ENCODE measurements around the gene NDUFV3.
"Not testable (repeated sequence)": the region's sequence is repeated elsewhere in the genome, so short reads cannot be mapped to it uniquely, and the experiment has no call there.

NDUFV3 gene

DNA sequence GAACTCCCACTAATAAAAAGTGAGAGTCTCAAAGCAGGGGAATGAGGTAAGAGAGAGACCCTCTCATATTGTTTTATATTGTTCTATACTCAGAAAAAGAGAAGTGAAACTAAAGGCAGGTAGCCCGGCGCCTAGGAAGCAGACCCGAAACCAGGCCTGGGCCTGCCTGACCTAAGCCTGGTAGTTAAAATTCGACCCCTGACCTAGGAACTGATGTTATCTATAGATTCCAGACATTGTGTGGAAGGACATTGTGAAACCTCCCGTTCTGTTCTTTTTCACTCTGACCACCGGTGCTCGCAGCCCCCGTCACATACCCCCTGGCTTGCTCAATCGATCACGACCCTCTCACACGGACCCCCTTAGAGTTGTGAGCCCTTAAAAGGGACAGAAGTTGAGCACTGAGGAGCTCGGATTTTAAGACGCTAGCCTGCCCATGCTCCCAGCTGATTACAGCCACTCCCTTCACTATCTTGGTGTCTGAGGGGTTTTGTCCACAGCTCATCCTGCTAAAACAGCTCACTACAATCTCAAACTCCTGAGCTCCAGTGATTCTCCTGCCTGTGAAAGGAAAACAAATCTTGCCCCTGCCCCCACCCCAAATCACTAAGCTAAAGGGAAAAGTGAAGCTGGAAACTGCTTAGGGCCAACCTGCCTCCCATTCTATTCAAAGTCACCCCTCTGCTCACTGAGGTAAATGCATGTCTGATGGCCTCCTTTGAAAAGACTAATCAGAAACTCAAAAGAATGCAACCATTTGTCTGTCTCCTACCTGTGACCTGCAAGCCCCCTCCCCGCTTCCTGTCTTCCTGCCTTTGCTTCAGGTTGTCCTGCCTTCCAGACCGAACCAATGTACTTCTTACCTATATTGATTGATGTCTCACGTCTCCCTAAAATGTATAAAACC lies 44.2 kb downstream of the NDUFV3 start:
- not testable (repeated sequence) for DNase-seq

DNA sequence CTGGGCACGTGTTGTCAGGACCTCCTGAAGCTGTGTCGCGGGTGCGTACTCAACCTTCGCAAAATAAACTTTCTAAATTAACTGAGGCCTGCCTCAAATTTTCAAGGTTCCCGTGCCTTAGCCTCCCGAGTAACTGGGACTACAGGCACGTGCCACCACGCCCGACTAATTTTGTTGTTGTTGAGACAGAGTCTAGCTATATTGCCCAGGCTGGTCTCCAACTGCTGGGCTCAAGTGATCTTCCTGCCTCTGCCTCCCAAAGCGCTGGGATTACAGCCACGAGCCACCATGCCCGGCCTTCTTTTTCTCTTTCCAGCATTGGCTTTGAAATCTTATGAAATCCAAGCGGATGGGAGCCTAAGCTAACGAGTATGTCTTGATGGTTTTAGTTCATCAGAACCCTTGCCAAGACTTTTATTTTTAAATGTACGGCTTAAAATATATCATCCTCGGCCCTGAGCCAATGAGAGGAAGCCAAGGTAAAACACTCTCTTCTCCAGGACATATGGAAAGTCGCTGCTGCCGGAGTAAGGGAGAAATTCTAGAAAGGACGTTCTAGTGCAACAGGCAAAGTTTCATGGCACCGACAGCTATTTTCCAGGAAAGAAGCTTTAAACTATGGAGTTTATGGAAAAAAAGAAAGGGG lies 45.0 kb downstream of the NDUFV3 start:
- DNase-seq, result no peak

DNA sequence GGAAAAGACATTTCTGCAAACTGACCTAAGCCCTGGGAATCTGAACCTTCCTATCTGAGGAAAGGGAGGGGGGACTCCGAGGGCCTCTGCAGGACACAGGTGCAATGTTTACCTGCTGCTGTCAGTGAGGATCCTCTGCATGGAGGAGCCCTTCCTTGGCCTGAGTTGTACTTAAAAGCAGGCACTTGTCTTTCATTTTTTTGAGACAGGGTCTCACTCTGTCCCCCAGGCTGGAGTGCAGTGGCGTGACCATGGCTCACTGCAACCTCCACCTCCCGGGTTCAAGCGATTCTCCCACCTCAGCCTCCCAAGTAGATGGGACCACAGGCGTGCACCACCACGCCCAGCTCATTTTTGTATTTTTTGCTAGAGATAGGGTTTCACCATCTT lies 45.5 kb downstream of the NDUFV3 start:
- DNase-seq, result not testable (repeated sequence)

DNA sequence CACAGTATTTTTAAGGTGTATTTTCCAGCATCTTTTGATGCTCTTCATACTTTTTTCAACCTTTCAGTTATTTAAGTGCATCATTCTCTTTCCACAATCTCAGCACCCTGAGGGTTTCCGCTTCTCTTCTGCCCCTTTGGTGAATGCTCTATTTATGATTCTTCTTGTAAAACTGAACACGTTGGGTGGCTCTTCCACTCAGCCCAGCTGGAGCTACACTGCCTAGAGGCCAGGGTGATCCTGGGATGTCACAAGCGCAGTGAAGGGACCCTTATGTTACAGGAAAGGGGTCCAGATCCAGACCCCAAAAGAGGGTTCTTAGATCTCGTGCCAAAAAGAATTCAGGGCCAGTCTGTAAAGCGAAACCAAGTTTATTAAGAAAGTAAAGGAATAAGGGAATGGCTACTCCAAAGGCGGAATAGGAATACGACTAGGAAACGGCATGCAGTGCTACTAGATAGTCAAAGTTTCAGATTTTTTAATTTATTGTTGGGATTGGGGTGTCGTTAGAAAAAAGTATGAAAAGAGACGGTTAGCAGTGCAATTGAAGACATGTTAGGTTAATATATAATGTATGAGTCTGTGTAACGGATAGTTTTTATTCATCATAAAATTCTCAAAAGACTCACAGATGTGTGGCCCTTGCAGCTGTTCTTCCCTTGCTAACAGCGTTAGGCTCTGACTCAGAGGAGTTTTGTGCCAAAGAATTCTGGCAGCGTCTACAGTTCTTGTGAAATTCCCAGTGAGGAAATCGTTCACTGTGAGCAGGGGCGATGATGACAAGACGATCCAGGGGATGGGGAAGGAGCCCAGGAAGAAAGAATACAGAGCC lies 46.7 kb downstream of the NDUFV3 start:
- no peak for DNase-seq

DNA sequence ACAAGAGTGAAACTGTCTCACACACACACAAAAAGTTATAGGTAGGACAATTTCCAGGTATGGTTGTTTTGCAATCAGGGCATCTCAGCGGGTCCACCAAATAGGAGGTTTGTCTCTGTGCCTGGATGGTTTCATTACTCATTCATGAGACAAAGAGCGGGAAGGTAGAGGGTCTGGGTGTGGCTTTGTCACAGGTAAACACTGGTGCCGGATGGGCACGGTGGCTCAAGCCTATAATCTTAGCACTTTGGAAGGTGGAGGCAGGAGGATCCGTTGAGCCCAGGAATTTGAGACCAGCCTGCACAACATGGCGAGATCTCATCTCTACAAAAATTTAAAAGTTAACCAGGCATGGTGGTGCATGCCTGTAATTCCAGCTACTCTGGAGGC lies 48.6 kb downstream of the NDUFV3 start:
- no peak for DNase-seq

DNA sequence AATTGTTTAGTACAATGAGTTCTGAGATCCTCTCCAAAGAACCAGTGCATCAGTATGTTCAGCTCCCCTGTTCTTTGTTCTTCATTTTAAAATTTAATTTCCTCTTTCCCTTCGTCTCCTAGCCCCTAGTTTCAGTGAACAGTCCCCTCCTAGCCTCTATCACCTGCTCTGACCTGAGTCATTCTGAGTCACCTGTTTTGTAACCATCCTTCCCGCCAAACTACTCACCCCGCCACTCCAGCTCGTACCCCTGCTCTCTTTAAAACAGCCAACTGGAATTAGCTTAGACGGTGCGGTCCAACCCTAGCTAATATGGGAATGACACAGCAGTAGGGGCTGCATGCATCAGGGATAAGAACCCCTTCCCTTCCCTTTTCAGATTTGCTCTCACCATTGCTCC lies 49.1 kb downstream of the NDUFV3 start:
- no peak for DNase-seq

DNA sequence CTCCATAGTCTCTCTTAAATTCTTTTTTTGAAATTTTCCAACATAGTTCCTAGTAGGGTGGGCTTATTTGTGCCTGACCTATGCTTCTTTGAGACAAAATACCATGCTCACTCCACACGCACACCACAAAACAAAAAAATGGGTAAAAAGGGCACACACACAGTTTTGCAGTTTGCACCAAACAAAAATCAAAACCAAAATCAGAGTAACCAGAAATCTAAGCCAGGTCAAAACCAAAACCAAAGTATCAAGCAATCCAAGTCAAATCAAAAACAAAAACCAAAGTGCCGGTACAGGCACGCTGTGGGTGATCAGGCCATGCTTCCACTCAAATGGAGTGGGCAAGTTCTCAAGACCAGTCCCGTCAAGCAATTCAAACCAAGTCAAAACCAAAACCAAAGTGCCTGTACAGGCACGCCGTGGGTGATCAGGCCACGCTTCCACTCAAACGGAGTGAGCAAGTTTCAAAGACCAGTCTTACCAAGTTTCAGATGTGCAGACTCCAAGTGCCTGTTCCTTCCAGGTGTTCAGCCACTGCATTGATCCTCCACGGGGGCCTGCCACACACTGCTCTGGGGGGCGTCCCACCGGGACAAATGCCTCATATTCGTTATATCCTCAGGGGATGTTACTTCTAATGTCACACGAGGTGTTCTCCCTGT lies 56.1 kb downstream of the NDUFV3 start:
- DNase-seq, result not testable (repeated sequence)

DNA sequence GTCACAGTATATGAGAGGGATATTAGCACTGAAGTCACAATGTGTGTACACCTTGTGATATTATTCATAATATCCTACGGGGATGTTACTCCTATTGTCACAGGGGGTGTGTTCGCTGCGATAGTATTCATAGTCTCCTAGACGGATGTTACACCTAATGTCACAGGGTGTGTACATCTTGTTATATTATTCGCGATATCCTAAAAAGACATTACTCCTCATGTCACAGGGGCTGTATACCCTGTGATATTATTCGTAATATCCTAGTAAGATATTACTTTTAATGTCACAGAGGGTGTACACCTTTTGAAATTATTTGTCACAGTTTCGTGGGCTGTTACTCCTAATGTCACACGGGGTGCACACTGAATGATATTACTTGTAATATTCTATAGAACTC lies 58.1 kb downstream of the NDUFV3 start:
- not testable (repeated sequence) for DNase-seq

DNA sequence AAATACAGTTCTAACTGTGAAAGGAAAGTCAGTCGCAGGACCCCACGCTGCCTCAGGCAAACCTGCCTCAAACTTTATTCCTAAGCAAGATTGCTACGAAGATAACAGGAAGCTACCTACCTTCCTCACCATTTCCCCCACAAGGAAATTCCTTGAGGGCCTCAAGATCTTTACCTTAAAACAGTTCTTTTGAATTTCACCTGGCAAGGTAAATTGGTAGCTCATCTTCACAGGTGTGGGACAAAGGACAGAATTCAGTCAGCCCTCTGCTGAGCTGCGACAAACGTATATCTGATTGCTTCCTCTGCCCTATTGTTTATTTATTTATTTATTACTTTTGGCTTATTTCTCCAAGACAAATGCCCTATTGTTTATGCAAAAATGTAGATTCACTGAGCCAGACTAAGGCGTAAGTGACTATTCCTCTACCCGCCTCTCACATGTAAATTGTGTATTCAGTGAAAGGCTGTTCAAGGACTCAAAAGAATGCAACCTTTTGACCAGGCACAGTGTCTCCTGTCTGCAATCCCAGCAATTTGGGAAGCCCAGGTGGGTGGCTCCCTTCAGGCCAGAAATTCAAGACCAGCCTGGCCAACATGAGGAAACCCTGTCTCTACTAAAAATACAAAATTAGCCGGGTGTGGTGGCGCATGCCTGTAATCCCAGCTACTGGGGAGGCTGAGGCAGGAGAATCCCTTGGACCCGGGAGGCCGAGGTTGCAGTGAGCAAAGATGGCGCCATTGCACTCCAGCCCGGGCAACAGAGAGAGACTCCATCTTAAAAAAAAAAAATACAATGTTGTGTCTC lies 63.9 kb downstream of the NDUFV3 start:
- no peak for DNase-seq

DNA sequence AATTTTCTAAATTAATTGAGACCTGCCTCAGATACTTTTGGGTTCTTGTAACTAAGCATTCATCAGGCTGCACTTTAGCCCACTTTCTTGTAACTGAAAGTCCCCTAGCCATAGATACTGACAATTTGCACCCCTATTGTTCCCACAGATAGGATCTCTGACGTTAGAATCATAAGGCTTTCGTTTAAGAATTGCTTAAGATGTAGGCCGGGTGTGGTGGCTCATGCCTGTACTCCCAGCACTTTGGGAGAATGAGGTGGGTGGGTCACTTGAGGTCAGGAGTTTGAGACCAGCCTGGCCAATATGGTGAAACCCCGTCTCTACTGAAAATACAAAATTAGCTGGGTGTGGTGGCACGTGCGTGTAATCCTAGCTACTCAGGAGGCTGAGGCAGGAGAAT lies 65.0 kb downstream of the NDUFV3 start:
- not testable (repeated sequence) for DNase-seq

DNA sequence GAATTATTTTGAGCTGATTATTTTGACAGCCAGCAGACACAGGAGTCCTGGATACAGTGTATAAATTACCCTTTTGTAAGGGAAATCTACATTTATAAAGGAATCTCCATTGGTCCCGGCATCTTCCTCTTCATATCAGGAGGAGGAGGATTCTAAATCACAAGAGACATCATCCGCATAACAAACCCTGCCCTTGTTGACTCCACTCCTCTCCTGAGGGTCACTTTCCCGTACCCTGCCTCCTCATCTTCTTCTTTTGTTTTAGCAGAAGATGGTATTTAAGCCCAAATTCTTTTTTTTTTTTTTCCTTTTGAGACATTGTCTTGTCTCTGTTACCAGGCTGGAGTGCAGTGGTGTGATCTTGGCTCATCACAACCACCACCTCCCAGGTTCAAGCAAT lies 66.6 kb downstream of the NDUFV3 start:
- DNase-seq, result no peak

DNA sequence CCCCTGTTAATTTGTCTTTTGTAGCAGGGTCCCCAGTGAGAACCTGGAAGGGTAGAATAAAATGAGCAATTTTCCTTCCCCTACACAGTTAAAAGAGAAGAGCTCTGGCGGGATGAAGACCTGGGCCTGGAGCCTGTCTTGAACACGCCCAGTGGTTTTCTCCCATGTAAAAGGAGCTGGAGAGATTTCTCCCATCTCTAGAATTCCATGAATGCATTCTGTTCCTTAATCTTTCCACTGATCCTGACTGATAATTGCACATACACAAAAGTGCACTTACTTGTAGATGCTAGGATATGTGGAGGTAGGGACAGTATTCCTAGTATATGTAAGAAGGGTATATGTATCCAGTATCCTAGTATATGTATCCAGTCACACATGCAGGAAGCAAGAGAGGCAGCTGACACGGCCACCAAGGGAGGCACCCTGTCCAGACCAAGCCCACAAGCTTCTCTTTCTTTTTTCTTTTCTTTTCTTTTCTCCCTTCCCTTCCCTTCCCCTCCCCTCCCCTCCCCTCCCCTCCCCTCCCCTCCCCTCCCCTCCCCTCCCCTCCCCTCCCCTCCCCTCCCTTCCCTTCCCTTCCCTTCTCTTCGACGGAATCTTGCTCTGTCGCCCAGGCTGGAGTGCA lies 69.4 kb downstream of the NDUFV3 start:
- no peak for DNase-seq
